Measurements from ENCODE around the gene NECTIN2.

NECTIN2 gene

GRCh38 chr19:44845612-44846454 lies at the start of gene NECTIN2:
Gene NECTIN2, plus strand, starts transcription at chr19:44846297. Its CDS starts 229 bp downstream, at chr19:44846526.
- peak; percentile 98 for DNase-seq

GRCh38 chr19:44796701-44797115 lies 49.4 kb upstream of the NECTIN2 start:
- DNase-seq, result no peak

GRCh38 chr19:44799627-44800346 lies 46.3 kb upstream of the NECTIN2 start:
- no peak for DNase-seq

GRCh38 chr19:44800461-44800860 lies 45.6 kb upstream of the NECTIN2 start:
- DNase-seq, result peak; percentile 85

GRCh38 chr19:44803442-44804428 lies 42.4 kb upstream of the NECTIN2 start:
- no peak for DNase-seq

GRCh38 chr19:44806291-44806690 lies 39.8 kb upstream of the NECTIN2 start:
- DNase-seq, result no peak

GRCh38 chr19:44807162-44807561 lies 38.9 kb upstream of the NECTIN2 start:
- no peak for DNase-seq

- peak; percentile 16 for DNase-seq
Measured at GRCh38 chr19:44807652-44808462, 38.2 kb upstream of the NECTIN2 start.

GRCh38 chr19:44808463-44809371 lies 37.4 kb upstream of the NECTIN2 start, which contains the start of gene BCAM:
Gene BCAM, plus strand, starts transcription at chr19:44809103. Its CDS starts 22 bp downstream, at chr19:44809125.
- DNase-seq, result peak; percentile 8

GRCh38 chr19:44809577-44810233 lies 36.4 kb upstream of the NECTIN2 start:
- DNase-seq, result no peak

- DNase-seq, result no peak
Measured at GRCh38 chr19:44810234-44811121, 35.6 kb upstream of the NECTIN2 start.

- DNase-seq, result no peak
Measured at GRCh38 chr19:44811122-44811419, 35.0 kb upstream of the NECTIN2 start.

GRCh38 chr19:44812142-44812718 lies 33.9 kb upstream of the NECTIN2 start:
- no peak for DNase-seq

GRCh38 chr19:44813070-44813840 lies 32.8 kb upstream of the NECTIN2 start:
- DNase-seq, result no peak

- DNase-seq, result no peak
Measured at GRCh38 chr19:44813841-44814470, 32.1 kb upstream of the NECTIN2 start.

- DNase-seq, result no peak
Measured at GRCh38 chr19:44814517-44814916, 31.6 kb upstream of the NECTIN2 start.

GRCh38 chr19:44816301-44816700 lies 29.8 kb upstream of the NECTIN2 start:
- no peak for DNase-seq
